ENCODE results near the gene RPTOR.

DNA sequence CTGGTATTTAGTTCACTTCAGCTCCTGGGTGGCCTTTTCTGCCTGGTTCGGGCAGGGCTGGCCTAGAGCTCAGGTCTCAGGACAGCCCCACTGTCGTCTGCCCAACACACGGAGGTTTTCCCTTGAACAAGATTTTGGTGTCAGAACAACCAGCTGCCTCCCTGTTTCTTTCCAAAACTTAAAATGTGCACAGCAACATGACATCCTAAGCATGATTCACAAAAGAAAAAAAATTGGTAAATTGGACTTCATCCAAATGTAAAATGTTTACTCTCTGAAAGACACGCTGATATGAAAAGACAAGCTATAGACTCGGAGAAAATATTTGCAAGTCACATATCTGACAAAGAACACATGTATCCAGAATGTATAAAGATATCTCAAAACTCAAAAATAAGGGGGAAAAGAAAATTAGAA lies 249.2 kb downstream of the RPTOR start:
- TF ChIP-seq, protein P1, sequence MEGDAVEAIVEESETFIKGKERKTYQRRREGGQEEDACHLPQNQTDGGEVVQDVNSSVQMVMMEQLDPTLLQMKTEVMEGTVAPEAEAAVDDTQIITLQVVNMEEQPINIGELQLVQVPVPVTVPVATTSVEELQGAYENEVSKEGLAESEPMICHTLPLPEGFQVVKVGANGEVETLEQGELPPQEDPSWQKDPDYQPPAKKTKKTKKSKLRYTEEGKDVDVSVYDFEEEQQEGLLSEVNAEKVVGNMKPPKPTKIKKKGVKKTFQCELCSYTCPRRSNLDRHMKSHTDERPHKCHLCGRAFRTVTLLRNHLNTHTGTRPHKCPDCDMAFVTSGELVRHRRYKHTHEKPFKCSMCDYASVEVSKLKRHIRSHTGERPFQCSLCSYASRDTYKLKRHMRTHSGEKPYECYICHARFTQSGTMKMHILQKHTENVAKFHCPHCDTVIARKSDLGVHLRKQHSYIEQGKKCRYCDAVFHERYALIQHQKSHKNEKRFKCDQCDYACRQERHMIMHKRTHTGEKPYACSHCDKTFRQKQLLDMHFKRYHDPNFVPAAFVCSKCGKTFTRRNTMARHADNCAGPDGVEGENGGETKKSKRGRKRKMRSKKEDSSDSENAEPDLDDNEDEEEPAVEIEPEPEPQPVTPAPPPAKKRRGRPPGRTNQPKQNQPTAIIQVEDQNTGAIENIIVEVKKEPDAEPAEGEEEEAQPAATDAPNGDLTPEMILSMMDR (IDR thresholded peaks at IDR 0.05; ENCODE audit: borderline replicate concordance, extremely low read depth, low read length, poor library complexity, severe bottlenecking) = no peak
- TF ChIP-seq EZH2 (IDR thresholded peaks at IDR 0.05; ENCODE audit: borderline replicate concordance, low read depth, low read length, severe bottlenecking) = no peak
